ENCODE data around the gene STAT1. TPM values are rescaled to one million over a fixed set of nuclear protein-coding genes. Genes with fewer than 3 reads are reported as not detected.
A peak's percentile ranks its signal among the peaks of the same experiment; 100 is the strongest.

The STAT1 gene
- total and polyA plus RNA-seq, 11 donors = 7.8 to 469 (median 44.0) TPM

GRCh38 chr2:191020742-191021381, 6.9 kb upstream of the STAT1 start:
- intact Hi-C loops (cut with DNase I) = loop anchor here in 2 of 10 donors (10.0 kb wide), 1 partner anchor 166 kb away; no protein-coding TSS in a partner anchor
- ATAC-seq (peak in 3 of 4 donors; percentile 21 to 64 (median 52)), DNase-seq (peak in 3 of 5 donors; percentile 21 to 45 (median 28))
- Histone ChIP-seq H3K9me3 (no peaks in the 10 kb centered on the region), H3K27ac (peak overlapping the region; percentile 46 to 100 (median 84)), H3K27me3 (no peaks in the 10 kb centered on the region), H3K36me3 (no peaks in the 10 kb centered on the region), H3K4me3 (peak overlapping the region; percentile 42 to 88 (median 71)), H3K4me1 (peaks cover 0 to 65% (median 8%) of the 10 kb centered on the region in 12 donors)
- TF ChIP-seq POLR2A (IDR thresholded peaks at IDR 0.05) = no peak
- peak in 1 of 12 donors; percentile 0 for TF ChIP-seq CTCF (IDR thresholded peaks at IDR 0.05)
- 32 to 39% (median 32%) methylated on average over 14 of the region's 14 CpGs for WGBS, 4 donors

GRCh38 chr2:191020221-191020741, 6.3 kb upstream of the STAT1 start:
- Histone ChIP-seq H3K27me3 (no peaks in the 10 kb centered on the region), H3K9me3 (no peaks in the 10 kb centered on the region), H3K4me3 (peak overlapping the region; percentile 42 to 88 (median 71)), H3K27ac (peak overlapping the region; percentile 46 to 100 (median 84)), H3K36me3 (no peaks in the 10 kb centered on the region), H3K4me1 (peaks cover 0 to 69% (median 8%) of the 10 kb centered on the region in 12 donors)
- TF ChIP-seq CTCF (IDR thresholded peaks at IDR 0.05) (peak in 5 of 12 donors; percentile 14 to 37 (median 22)), POLR2A (IDR thresholded peaks at IDR 0.05) (peak in 1 of 2 donors; percentile 88)
- intact Hi-C loops (cut with DNase I) = loop anchor here in 2 of 10 donors (10.0 kb wide), 1 partner anchor 165 kb away; no protein-coding TSS in a partner anchor
- ATAC-seq (peak; percentile 98 to 99 (median 99)), DNase-seq (peak; percentile 94 to 96 (median 94))
- WGBS, 4 donors = 0 to 1% (median 0%) methylated on average over 59 of the region's 59 CpGs

GRCh38 chr2:191019376-191019775, 5.4 kb upstream of the STAT1 start:
- Histone ChIP-seq H3K4me1 (peaks cover 0 to 78% (median 15%) of the 10 kb centered on the region in 12 donors), H3K27me3 (no peaks in the 10 kb centered on the region), H3K4me3 (peak overlapping the region in 1 of 12 donors; percentile 83), H3K27ac (peak overlapping the region in 1 of 12 donors; percentile 100), H3K36me3 (no peaks in the 10 kb centered on the region), H3K9me3 (no peaks in the 10 kb centered on the region)
- DNase-seq = no peak
- intact Hi-C loops (cut with DNase I) = no loop called here
- TF ChIP-seq POLR2A (IDR thresholded peaks at IDR 0.05) (no peak), CTCF (IDR thresholded peaks at IDR 0.05) (no peak)
- WGBS, 4 donors = 95 to 98% (median 97%) methylated on average over 3 of the region's 3 CpGs
- ATAC-seq = no peak

GRCh38 chr2:191018643-191019119, 4.7 kb upstream of the STAT1 start:
- no peak for ATAC-seq
- Histone ChIP-seq H3K4me1 (peaks cover 0 to 73% (median 15%) of the 10 kb centered on the region in 12 donors), H3K4me3 (peak overlapping the region in 1 of 12 donors; percentile 6), H3K27me3 (no peaks in the 10 kb centered on the region), H3K36me3 (no peaks in the 10 kb centered on the region), H3K27ac (peak overlapping the region in 1 of 12 donors; percentile 100), H3K9me3 (no peaks in the 10 kb centered on the region)
- 93 to 96% (median 95%) methylated on average over 3 of the region's 3 CpGs for WGBS, 4 donors
- TF ChIP-seq POLR2A (IDR thresholded peaks at IDR 0.05) (no peak), CTCF (IDR thresholded peaks at IDR 0.05) (no peak)
- intact Hi-C loops (cut with DNase I) = no loop called here
- no peak for DNase-seq
